KOPT-K1 (cell line): Measurements from ENCODE around the gene ATAT1.

Source experiments
- H3K27ac ChIP-seq: fragments of 200-600 bp; sonication (generic); 2 replicates; pipeline ENCODE4 v1.5.1; 2016; ENCODE audit warnings: antibody characterized with exemption, mild to moderate bottlenecking, low read depth, low read length; ENCODE audit not compliant: poor library complexity, severe bottlenecking
- H3K36me3 ChIP-seq: fragments of 200-600 bp; sonication (generic); 2 replicates; pipeline ENCODE4 v1.5.1; 2017; ENCODE audit warnings: antibody characterized with exemption, mild to moderate bottlenecking, low read length, moderate library complexity; ENCODE audit not compliant: insufficient read depth
- H3K9me3 ChIP-seq: fragments of 200-600 bp; sonication (generic); 2 replicates; pipeline ENCODE4 v1.5.1; 2017; ENCODE audit warnings: antibody characterized with exemption, low read length, mild to moderate bottlenecking; ENCODE audit not compliant: insufficient read depth, poor library complexity, severe bottlenecking

The ATAT1 gene

GRCh38 chr6:30691208-30691847 lies 64.7 kb downstream of the ATAT1 start:
- H3K9me3 ChIP-seq, result no peaks in the 10 kb centered on the region
- H3K36me3 ChIP-seq, result 0 out of 2 replicates have a peak, but pooled peaks cover 6% of the 10 kb centered on the region
- H3K27ac ChIP-seq, result peak overlapping the region; percentile 85
